A549 (cell line): ENCODE results near the gene LCOR. TPM values are rescaled to one million over a fixed set of nuclear protein-coding genes. Genes with fewer than 3 reads are reported as not detected.

Experiments used
- ATAC-seq, 2 experiments: fragments of 200-7000 bp in 1 of 2; fragments of >200 bp in 1 of 2; cut with Nextera tagmentation in 1 of 2; cut with Tn5 transposase in 1 of 2; 3 replicates each; pipeline versions ENCODE4 v1.8.0 to v1.9.1; 2018 to 2020; ENCODE audit warnings: mild to moderate bottlenecking in 1 of 2, moderate library complexity in 1 of 2
- CTCF ChIA-PET: fragments of 300-600 bp; sonication (Branson Sonifier 250); formaldehyde crosslinking; extraction: SDS; loops from one replicate; lab custom pipeline; 2021; ENCODE audit warnings: antibody characterized with exemption, inconsistent platforms; lab: Yijun Ruan, JAX
- POLR2A ChIA-PET: fragments of 350-600 bp; formaldehyde crosslinking; extraction: SDS; loops from one replicate; lab custom pipeline; 2021; ENCODE audit warnings: antibody characterized with exemption, inconsistent platforms; lab: Yijun Ruan, JAX
- DNase-seq, 2 experiments: peaks; one replicate each; pipeline versions ENCODE4 v3.0.0 to v3.0.0-alpha.2; 2011 to 2016; ENCODE audit warnings: low read depth in 1 of 2, low spot score in 1 of 2
- FAIRE-seq: peaks from 2 replicates; lab custom pipeline; 2011; peaks lifted over from hg19 to GRCh38; lab: Jason Lieb, UNC
- H3K27ac ChIP-seq, 2 experiments: fragments of >200 bp; sonication (Bioruptor Twin); formaldehyde crosslinking; 3 replicates each; pipeline ENCODE4 v1.5.1; 2016 to 2017
- H3K4me1 ChIP-seq: fragments of >200 bp; sonication (Bioruptor Twin); formaldehyde crosslinking; 3 replicates; pipeline ENCODE4 v1.6.1; 2016
- H3K4me2 ChIP-seq: fragments of >200 bp; sonication (Bioruptor Twin); formaldehyde crosslinking; 3 replicates; pipeline ENCODE4 v1.6.1; 2016
- H3K4me3 ChIP-seq: fragments of >200 bp; sonication (Bioruptor Twin); formaldehyde crosslinking; 3 replicates; pipeline ENCODE4 v1.5.1; 2016
- H3K9me3 ChIP-seq: fragments of >200 bp; sonication (Bioruptor Twin); formaldehyde crosslinking; 3 replicates; pipeline ENCODE4 v1.6.1; 2016
- BCL3 ChIP-seq: fragments of >200 bp; sonication (Bioruptor Twin); formaldehyde crosslinking; IDR thresholded peaks from 3 replicates; pipeline ENCODE4 v1.6.1; 2016
- CBX8 ChIP-seq: fragments of 200-600 bp; sonication (generic); IDR thresholded peaks from 2 replicates; pipeline ENCODE4 v1.6.1; 2016
- CEBPB ChIP-seq, 2 experiments: fragments of >200 bp in 1 of 2; sonication (Bioruptor Twin) in 1 of 2; formaldehyde crosslinking in 1 of 2; IDR thresholded peaks; 2 replicates each; pipeline ENCODE4 v1.6.1; 2012 to 2016
- CHD4 ChIP-seq: fragments of 200-600 bp; sonication (generic); IDR thresholded peaks from 2 replicates; pipeline ENCODE4 v1.6.1; 2016; ENCODE audit warnings: antibody characterized with exemption, mild to moderate bottlenecking, borderline replicate concordance
- CTCF ChIP-seq: fragments of >200 bp; sonication (Bioruptor Twin); formaldehyde crosslinking; IDR thresholded peaks from 3 replicates; pipeline ENCODE4 v1.5.1; 2016
- EP300 ChIP-seq, 2 experiments: fragments of >200 bp; sonication (Bioruptor Twin); formaldehyde crosslinking; IDR thresholded peaks; 2 replicates in 1 of 2; 3 replicates in 1 of 2; pipeline ENCODE4 v1.6.1; 2016 to 2017
- FOXS1 ChIP-seq: fragments of 250-450 bp; sonication (Bioruptor Pico); IDR thresholded peaks from 2 replicates; pipeline ENCODE4 v1.5.0; 2020; ENCODE audit warnings: mild to moderate bottlenecking, moderate library complexity
- HOXB13 ChIP-seq: fragments of 250-450 bp; sonication (Bioruptor Pico); IDR thresholded peaks from 2 replicates; pipeline ENCODE4 v1.5.0; 2020; ENCODE audit warnings: low read depth, mild to moderate bottlenecking, moderate library complexity
- JUN ChIP-seq, 2 experiments: fragments of >200 bp; sonication (Bioruptor Twin); formaldehyde crosslinking; IDR thresholded peaks; 2 replicates in 1 of 2; 3 replicates in 1 of 2; pipeline ENCODE4 v1.6.1; 2016 to 2017
- KDM1A ChIP-seq: fragments of 200-600 bp; sonication (generic); IDR thresholded peaks from 2 replicates; pipeline ENCODE4 v1.6.1; 2016; ENCODE audit warnings: low read depth, mild to moderate bottlenecking
- MAFK ChIP-seq: fragments of 450-650 bp; IDR thresholded peaks from 2 replicates; pipeline ENCODE4 v1.6.1; 2014; ENCODE audit not compliant: partially characterized antibody
- NPAS2 ChIP-seq: fragments of 250-450 bp; sonication (Bioruptor Pico); IDR thresholded peaks from 2 replicates; pipeline ENCODE4 v1.8.0; 2022; ENCODE audit warnings: mild to moderate bottlenecking, moderate library complexity, borderline replicate concordance
- POLR2AphosphoS2 ChIP-seq: conservative IDR thresholded peaks from 2 replicates; pipeline ENCODE4 v1.6.1; 2012; ENCODE audit warnings: low read length, improper control_type of control experiment, inconsistent platforms
- RAD21 ChIP-seq, 2 experiments: fragments of >200 bp in 1 of 2; sonication (Bioruptor Twin) in 1 of 2; formaldehyde crosslinking in 1 of 2; IDR thresholded peaks in 1 of 2; conservative IDR thresholded peaks in 1 of 2; 2 replicates in 1 of 2; 3 replicates in 1 of 2; pipeline ENCODE4 v1.6.1; 2012 to 2018; ENCODE audit warnings: inconsistent platforms in 1 of 2
- RFX5 ChIP-seq: fragments of 450-650 bp; IDR thresholded peaks from 2 replicates; pipeline ENCODE4 v1.7.1; 2014; ENCODE audit warnings: antibody characterized with exemption, mild to moderate bottlenecking, moderate library complexity
- SMC3 ChIP-seq: fragments of >200 bp; sonication (Bioruptor Twin); formaldehyde crosslinking; IDR thresholded peaks from 3 replicates; pipeline ENCODE4 v1.6.1; 2018; ENCODE audit warnings: inconsistent platforms
- USF2 ChIP-seq: fragments of 450-650 bp; IDR thresholded peaks from 2 replicates; pipeline ENCODE4 v1.6.1; 2014; ENCODE audit warnings: antibody characterized with exemption
- ZC3H11A ChIP-seq: fragments of 450-650 bp; IDR thresholded peaks from 2 replicates; pipeline ENCODE4 v1.6.1; 2014; ENCODE audit warnings: antibody characterized with exemption, mild to moderate bottlenecking
- ZFP36 ChIP-seq: fragments of 450-650 bp; IDR thresholded peaks from 2 replicates; pipeline ENCODE4 v1.6.1; 2014; ENCODE audit warnings: borderline replicate concordance; ENCODE audit not compliant: partially characterized antibody
- WGBS: methylation state at CpG from one replicate; pipeline ENCODE4 v1.1.6; 2017; ENCODE audit errors: missing lambda C conversion rate; 5-methylcytosine and 5-hydroxymethylcytosine counted together
- polyA plus RNA-seq, 4 experiments: library from polyadenylated mRNA; depleted of rRNA in 3 of 4; stranded (reverse); fragments of >200 nt; fragmentation: RNase III in 1 of 4; extraction: RNeasy Plus Mini Kit Qiagen cat#74134 plus additional on column Dnase treatment in 1 of 4; gene quantifications; 2 replicates in 3 of 4; 3 replicates in 1 of 4; pipeline ENCODE4 v1.2.3, GENCODE V29; 2011 to 2017
- TF ChIP-seq, protein P1 (sequence below): IDR thresholded peaks from 2 replicates; pipeline ENCODE4 v1.6.1; 2012

Gene LCOR
- polyA plus RNA-seq, 2 of the 4 experiments (the other 2 are of a cell fraction) = 4.8 to 17.6 TPM

DNA sequence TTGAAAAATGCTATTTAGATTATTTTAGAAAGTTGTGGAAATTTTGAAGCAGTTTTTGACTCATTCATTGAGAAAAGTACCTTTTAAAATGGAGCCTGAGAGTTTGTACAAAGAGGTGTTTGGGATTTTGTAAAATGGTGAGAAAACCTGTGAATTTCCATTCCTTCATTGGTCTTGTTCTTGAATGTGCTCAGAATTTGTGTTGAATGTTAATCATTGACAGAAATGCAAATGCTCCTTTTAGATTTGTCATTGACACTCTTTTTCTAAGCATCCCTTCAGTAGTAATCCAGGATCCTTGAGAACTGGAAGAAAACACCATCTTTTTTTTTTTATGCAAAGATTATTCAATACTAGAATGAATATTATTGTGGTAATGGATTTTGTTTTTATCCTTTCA, 74.8 kb downstream of the LCOR start (continued):
- TF ChIP-seq CEBPB (IDR thresholded peaks at IDR 0.05) (no peak), CTCF (no peak)
- TF ChIP-seq, all 56 proteins: peak for 0

DNA sequence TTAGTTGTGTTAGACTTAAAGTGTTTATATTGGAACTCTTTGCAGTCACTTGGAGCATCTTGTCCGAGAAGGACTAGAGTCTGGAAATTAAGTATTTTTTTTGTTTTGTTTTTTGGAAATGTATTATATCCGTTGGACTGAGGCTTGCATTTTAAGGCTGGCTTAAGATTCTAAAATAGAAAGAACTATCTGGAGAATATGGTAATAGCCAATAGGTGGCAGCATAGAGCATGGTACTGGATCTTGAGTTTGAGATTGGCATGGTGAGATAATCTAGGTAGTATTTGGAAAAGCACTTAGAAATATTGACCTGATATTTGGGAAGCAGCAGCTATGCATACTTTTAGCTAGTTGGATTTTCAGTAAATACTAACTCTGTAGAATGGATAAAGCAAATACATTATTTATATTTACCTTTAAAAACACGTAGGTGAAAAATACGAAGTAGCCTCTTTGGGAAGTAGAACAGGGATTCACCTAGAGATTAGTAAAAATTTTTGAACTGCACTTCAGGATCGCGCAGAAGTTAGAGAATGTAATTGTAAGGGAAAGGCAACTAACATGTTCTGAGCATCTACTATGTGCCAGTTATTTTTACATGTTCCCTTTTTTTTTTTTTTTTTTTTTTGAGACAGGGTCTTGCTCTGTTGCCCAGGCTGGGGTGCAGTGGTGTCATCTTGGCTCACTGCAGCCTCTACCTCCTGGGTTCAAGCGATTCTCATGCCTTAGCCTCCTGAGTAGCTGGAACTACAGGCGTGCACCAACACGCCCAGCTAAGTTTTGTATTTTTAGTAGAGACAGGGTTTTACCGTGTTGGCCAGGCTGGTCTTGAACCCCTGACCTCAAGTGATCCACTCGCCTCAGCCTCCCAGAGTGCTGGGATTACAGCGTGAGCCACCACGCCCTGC, 78.6 kb downstream of the LCOR start:
- Histone ChIP-seq H3K4me3 (no peak overlapping the region), H3K9me3 (no peaks in the 10 kb centered on the region), H3K4me2 (no peak overlapping the region), H3K27ac (no peak overlapping the region)
- WGBS = 74% methylated on average over 13 of the region's 13 CpGs
- DNase-seq = peak; percentile 52 to 64
- no peak for FAIRE-seq
- peak in 1 of 2 experiments; percentile 73; a peak in 3 of 6 replicates for ATAC-seq
- POLR2A ChIA-PET = no interaction called here
- CTCF ChIA-PET = interaction anchor here (0.6 to 2.5 kb wide), 22 partner anchors 9 to 299 kb away, joined by 3 to 8 read pairs (median 3); no protein-coding TSS in a partner anchor
- TF ChIP-seq MAFK (no peak), CTCF (peak; percentile 59), RAD21 (conservative IDR thresholded peaks at IDR 0.05 in 1 of 2, IDR thresholded peaks at IDR 0.05 in 1 of 2) (peak; percentile 36 to 57; a peak in 3 of 5 replicates), CHD4 (no peak)
- TF ChIP-seq, all 56 proteins: peak for 2
- H3K4me1 ChIP-seq = peaks cover 33% of the 10 kb centered on the region

DNA sequence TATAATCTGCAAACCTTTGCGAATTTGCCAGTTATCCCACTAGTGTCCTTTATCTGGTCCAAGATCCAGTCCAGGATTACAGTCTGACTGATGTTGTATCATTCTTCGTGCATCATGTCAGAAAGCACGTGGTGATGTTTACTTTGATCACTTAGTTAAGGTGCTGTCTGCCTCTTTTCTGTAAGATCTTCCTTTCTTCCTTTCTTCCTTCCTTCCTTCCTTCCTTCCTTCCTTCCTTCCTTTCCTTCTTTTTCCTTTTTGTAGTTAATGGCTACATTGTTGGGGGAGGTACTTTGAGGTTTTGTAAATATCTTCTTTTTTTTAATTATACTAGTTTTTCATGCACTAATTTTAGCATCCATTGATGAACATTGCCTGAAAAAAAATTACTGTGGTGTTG, 80.3 kb downstream of the LCOR start:
- CTCF ChIA-PET = interaction anchor here (1.0 to 1.7 kb wide), 2 partner anchors 26 to 298 kb away, joined by 3 to 5 read pairs; no protein-coding TSS in a partner anchor
- no peak for ATAC-seq
- FAIRE-seq = no peak
- POLR2A ChIA-PET = no interaction called here
- Histone ChIP-seq H3K4me1 (peaks cover 17% of the 10 kb centered on the region; the same call in 2 of the 3 replicates), H3K27ac (no peak overlapping the region), H3K4me3 (no peak overlapping the region), H3K4me2 (no peak overlapping the region), H3K9me3 (no peaks in the 10 kb centered on the region)
- WGBS = 45% methylated on average over 3 of the region's 3 CpGs
- TF ChIP-seq, protein P1, sequence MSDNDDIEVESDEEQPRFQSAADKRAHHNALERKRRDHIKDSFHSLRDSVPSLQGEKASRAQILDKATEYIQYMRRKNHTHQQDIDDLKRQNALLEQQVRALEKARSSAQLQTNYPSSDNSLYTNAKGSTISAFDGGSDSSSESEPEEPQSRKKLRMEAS = 0 out of 2 replicates have a peak, but pooled peaks have one; percentile 28
- TF ChIP-seq MAFK (peak; percentile 16), HOXB13 (CRISPR knock-in tag) (no peak)
- DNase-seq = no peak

GRCh38 chr10:96913906-96914305, 81.8 kb downstream of the LCOR start:
- 92% methylated on average over 5 of the region's 5 CpGs for WGBS
- Histone ChIP-seq H3K4me1 (peaks cover 17% of the 10 kb centered on the region; the same call in 2 of the 3 replicates), H3K4me2 (no peak overlapping the region), H3K4me3 (no peak overlapping the region), H3K27ac (no peak overlapping the region), H3K9me3 (no peaks in the 10 kb centered on the region)
- POLR2A ChIA-PET = no interaction called here
- FAIRE-seq (no peak), ATAC-seq (no peak), DNase-seq (no peak)
- TF ChIP-seq KDM1A (no peak), MAFK (peak; percentile 83)
- CTCF ChIA-PET = no interaction called here

DNA sequence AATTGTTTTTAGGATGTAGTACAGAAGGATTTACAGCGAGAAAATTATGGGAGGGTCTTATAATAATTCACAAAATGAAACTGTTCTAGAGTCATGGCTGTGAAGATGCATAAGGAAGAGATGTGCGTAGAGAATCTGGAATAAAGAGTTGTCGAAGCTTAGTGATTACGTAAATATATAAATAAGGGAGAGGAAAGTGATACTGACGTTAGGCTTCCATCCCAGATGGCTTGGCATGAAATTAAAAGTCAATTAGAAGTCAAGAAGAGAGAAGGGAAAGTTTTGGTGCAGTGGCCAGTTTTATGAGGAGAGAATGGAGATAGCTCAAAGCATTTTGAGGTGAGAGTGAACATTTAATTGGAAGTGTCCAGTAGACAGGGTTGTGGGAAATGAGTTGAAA, 85.5 kb downstream of the LCOR start:
- no peak overlapping the region for H3K4me2 ChIP-seq
- no peak for TF ChIP-seq EP300 (IDR thresholded peaks at IDR 0.05)
- no peak for TF ChIP-seq POLR2AphosphoS2
- TF ChIP-seq ZC3H11A = no peak
- TF ChIP-seq RFX5 = no peak
- TF ChIP-seq CBX8 = no peak
- TF ChIP-seq ZFP36 = no peak
- no peak for TF ChIP-seq NPAS2 (CRISPR knock-in tag)
- no peak for TF ChIP-seq SMC3
- no peak for TF ChIP-seq BCL3
- no peak for TF ChIP-seq JUN (IDR thresholded peaks at IDR 0.05)
- TF ChIP-seq FOXS1 = no peak
- TF ChIP-seq USF2 = no peak
- WGBS = 90% methylated on average over 5 of the region's 5 CpGs
- POLR2A ChIA-PET = no interaction called here
- H3K4me3 ChIP-seq = no peak overlapping the region
- H3K27ac ChIP-seq = no peak overlapping the region
- ATAC-seq (no peak), FAIRE-seq (no peak), DNase-seq (no peak)
- no peaks in the 10 kb centered on the region for H3K4me1 ChIP-seq
- no peaks in the 10 kb centered on the region for H3K9me3 ChIP-seq
- CTCF ChIA-PET = interaction anchor here (0.7 kb wide), 1 partner anchor 156 kb away, joined by 3 read pairs; no protein-coding TSS in a partner anchor
